Measurements from ENCODE around the gene TCF7L2. TPM values are rescaled to one million over a fixed set of nuclear protein-coding genes. Genes with fewer than 3 reads are reported as not detected.

Gene TCF7L2
- total RNA-seq, 4 donors from 2014 or later = 25.1 to 38.9 (median 26.9) TPM

DNA sequence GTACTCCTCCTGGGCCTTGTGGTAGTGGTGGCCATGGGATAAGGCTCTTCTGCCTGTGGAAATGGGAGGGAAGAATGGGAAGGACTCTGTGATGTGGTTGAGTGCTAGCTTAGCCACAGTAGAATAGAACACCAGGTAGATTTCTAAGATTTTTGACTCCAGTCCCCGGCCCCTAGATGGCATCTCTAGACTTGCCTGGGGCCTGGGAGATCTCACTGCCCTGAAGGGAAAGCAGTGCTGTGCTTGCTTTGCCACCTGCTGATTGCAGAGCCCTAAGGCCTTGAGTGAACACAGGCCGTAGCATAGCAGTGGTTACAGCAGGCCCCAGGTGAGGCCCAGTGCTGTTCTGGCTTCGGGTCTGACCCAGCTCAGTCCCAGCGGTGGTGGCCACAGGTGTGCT lies 252.0 kb downstream of the TCF7L2 start:
- 92 to 96% methylated on average over 4 of the region's 4 CpGs for WGBS, 2 donors
- H3K4me1 ChIP-seq = no peaks in the 10 kb centered on the region
- no peak overlapping the region for H3K4me3 ChIP-seq
- H3K36me3 ChIP-seq = no peaks in the 10 kb centered on the region
- TF ChIP-seq EP300 (IDR thresholded peaks at IDR 0.05) (no peak), POLR2A (IDR thresholded peaks at IDR 0.05) (no peak)
- TF ChIP-seq, protein P1, sequence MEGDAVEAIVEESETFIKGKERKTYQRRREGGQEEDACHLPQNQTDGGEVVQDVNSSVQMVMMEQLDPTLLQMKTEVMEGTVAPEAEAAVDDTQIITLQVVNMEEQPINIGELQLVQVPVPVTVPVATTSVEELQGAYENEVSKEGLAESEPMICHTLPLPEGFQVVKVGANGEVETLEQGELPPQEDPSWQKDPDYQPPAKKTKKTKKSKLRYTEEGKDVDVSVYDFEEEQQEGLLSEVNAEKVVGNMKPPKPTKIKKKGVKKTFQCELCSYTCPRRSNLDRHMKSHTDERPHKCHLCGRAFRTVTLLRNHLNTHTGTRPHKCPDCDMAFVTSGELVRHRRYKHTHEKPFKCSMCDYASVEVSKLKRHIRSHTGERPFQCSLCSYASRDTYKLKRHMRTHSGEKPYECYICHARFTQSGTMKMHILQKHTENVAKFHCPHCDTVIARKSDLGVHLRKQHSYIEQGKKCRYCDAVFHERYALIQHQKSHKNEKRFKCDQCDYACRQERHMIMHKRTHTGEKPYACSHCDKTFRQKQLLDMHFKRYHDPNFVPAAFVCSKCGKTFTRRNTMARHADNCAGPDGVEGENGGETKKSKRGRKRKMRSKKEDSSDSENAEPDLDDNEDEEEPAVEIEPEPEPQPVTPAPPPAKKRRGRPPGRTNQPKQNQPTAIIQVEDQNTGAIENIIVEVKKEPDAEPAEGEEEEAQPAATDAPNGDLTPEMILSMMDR (IDR thresholded peaks at IDR 0.05) = no peak
- peaks cover 0 to 42% (median 4%) of the 10 kb centered on the region in 4 donors for H3K9me3 ChIP-seq
- H3K27ac ChIP-seq = no peak overlapping the region
- DNase-seq (ENCODE audit: low spot score in 2 of 2) = no peak
- H3K27me3 ChIP-seq = no peaks in the 10 kb centered on the region

DNA sequence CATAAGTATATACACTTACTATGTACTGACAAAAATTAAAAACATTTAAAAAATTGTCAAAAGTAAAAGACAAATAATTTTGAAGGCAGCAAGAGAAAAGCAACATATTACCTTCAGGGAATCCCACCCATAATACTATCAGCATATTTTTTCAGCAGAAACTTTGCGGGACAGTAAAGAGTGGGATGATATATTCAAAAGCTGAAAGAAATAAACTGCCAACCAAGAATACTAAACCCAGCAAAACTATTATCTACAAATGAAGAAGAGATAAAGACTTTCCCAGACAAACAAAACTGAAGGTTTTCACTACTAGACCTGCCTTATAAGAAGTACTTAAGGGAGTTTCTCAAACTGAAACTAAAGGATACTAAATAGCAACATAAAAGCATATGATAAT lies 257.9 kb downstream of the TCF7L2 start:
- WGBS, 2 donors = 94 to 98% methylated on average over 1 of the region's 1 CpG
- Histone ChIP-seq H3K4me1 (no peaks in the 10 kb centered on the region), H3K4me3 (no peak overlapping the region), H3K27me3 (no peaks in the 10 kb centered on the region), H3K36me3 (no peaks in the 10 kb centered on the region), H3K27ac (no peak overlapping the region), H3K9me3 (peaks cover 0 to 46% (median 8%) of the 10 kb centered on the region in 4 donors)
- DNase-seq (ENCODE audit: low spot score in 2 of 2) = no peak
- TF ChIP-seq POLR2A (IDR thresholded peaks at IDR 0.05) (no peak), EP300 (IDR thresholded peaks at IDR 0.05) (no peak)
- TF ChIP-seq, protein P1 (IDR thresholded peaks at IDR 0.05) = no peak

DNA sequence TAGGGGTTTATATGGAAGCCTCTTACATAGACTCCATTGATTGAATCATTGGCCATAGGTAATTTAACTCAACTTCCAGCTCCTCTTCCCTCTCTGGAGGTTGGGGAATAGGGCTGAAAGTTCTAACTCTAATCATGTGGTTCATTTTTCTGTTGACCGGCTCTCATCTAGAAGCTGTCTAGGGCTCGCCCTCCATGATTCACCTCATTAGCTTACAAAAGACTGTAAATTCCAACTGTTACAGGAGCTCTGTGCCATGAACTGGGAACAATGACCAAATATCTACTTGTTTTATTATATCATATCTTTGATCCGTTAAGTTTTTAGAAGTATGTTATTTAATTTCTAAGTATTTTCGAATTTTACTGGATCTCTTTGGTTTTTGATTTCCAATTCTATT lies 263.0 kb downstream of the TCF7L2 start:
- H3K27me3 ChIP-seq = no peaks in the 10 kb centered on the region
- no peak overlapping the region for H3K4me3 ChIP-seq
- no peak overlapping the region for H3K27ac ChIP-seq
- H3K36me3 ChIP-seq = no peaks in the 10 kb centered on the region
- no peaks in the 10 kb centered on the region for H3K4me1 ChIP-seq
- 92 to 96% methylated on average over 4 of the region's 4 CpGs for WGBS, 2 donors
- peaks cover 0 to 19% (median 4%) of the 10 kb centered on the region in 4 donors for H3K9me3 ChIP-seq
- TF ChIP-seq POLR2A (IDR thresholded peaks at IDR 0.05) = no peak
- no peak for TF ChIP-seq EP300 (IDR thresholded peaks at IDR 0.05)
- TF ChIP-seq, protein P1 (IDR thresholded peaks at IDR 0.05) = no peak
- DNase-seq (ENCODE audit: low spot score in 2 of 2) = no peak

DNA sequence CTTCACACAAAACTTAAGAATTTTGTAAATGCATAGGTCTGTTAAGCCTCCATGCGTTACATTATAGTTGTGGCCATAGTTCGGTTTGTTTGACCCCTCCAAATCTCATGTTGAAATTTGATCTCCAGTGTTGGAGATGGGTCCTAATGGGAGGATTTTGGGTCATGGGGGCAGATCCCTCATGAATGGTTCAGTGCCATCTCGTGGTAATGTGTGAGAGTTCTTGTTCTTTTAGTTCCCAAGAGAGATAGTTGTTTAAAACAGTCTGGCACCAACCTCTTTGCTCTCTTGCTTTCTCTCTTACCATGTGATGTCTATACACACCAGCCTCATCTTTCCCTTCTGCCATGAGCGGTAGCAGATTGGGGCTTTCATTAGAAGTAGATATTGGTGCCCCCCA lies 264.3 kb downstream of the TCF7L2 start:
- peaks cover 0 to 8% (median 0%) of the 10 kb centered on the region in 4 donors for H3K9me3 ChIP-seq
- no peak overlapping the region for H3K4me3 ChIP-seq
- no peaks in the 10 kb centered on the region for H3K36me3 ChIP-seq
- no peak overlapping the region for H3K27ac ChIP-seq
- no peak for DNase-seq (ENCODE audit: low spot score in 2 of 2)
- H3K27me3 ChIP-seq = no peaks in the 10 kb centered on the region
- H3K4me1 ChIP-seq = no peaks in the 10 kb centered on the region
- TF ChIP-seq, protein P1 (IDR thresholded peaks at IDR 0.05) = no peak
- TF ChIP-seq POLR2A (IDR thresholded peaks at IDR 0.05) = no peak
- no peak for TF ChIP-seq EP300 (IDR thresholded peaks at IDR 0.05)
- 77 to 82% methylated on average over 4 of the region's 4 CpGs for WGBS, 2 donors

DNA sequence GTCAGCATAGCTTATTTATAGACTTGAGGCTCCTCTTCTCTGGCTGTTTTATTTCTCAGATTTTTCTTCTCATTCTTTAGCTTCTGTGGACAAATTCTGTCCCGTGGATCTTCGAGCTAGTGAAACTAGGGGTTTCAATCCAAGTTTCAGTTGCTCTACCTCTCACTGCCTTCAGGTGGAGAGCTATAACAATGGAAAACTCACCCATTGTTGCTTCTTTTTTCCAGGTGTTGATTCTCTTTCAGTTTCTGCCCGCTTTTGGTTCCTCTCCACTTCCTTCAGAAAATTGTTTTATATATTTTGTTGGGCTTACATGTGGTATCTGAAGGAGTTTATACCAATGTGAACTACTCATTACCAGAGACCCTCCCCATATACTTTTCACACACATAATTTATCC lies 266.1 kb downstream of the TCF7L2 start:
- Histone ChIP-seq H3K9me3 (peaks cover 0 to 8% (median 0%) of the 10 kb centered on the region in 4 donors), H3K4me3 (no peak overlapping the region), H3K36me3 (no peaks in the 10 kb centered on the region), H3K27ac (no peak overlapping the region), H3K4me1 (no peaks in the 10 kb centered on the region), H3K27me3 (no peaks in the 10 kb centered on the region)
- 48 to 50% methylated on average over 3 of the region's 3 CpGs for WGBS, 2 donors
- TF ChIP-seq, protein P1 (IDR thresholded peaks at IDR 0.05) = no peak
- TF ChIP-seq EP300 (IDR thresholded peaks at IDR 0.05) (no peak), POLR2A (IDR thresholded peaks at IDR 0.05) (no peak)
- no peak for DNase-seq (ENCODE audit: low spot score in 2 of 2)

Data from tibial nerve (tissue), 4 donors.